ENCODE data around the gene ATP10D.
A peak's percentile ranks its signal among the peaks of the same experiment; 100 is the strongest.
"Not testable (repeated sequence)": the region's sequence is repeated elsewhere in the genome, so short reads cannot be mapped to it uniquely, and the experiment has no call there.

The ATP10D gene

GRCh38 chr4:47538111-47538824 lies 53.2 kb downstream of the ATP10D start:
- no peak for DNase-seq

DNA sequence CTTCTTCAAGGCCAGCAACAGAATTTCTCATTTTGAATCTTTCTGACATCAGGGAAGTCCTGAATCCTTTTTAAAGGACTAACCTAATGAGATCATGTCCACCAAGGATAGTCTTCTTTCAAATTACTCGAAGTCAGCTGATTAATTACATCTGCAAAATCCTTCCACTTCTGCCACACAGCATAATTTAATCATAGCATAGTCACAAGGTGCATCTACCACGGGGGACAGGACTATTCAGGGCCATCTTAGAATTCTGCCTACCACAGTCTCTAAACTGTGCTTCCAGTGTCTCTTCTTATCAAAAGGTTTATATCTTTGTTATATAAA lies 53.7 kb downstream of the ATP10D start:
- no peak for DNase-seq

- not testable (repeated sequence) for DNase-seq
Measured at GRCh38 chr4:47542640-47543039, 57.6 kb downstream of the ATP10D start.

GRCh38 chr4:47543331-47543730 lies 58.3 kb downstream of the ATP10D start:
- DNase-seq = no peak

- DNase-seq = not testable (repeated sequence)
Measured at GRCh38 chr4:47550357-47550756, 65.3 kb downstream of the ATP10D start.

DNA sequence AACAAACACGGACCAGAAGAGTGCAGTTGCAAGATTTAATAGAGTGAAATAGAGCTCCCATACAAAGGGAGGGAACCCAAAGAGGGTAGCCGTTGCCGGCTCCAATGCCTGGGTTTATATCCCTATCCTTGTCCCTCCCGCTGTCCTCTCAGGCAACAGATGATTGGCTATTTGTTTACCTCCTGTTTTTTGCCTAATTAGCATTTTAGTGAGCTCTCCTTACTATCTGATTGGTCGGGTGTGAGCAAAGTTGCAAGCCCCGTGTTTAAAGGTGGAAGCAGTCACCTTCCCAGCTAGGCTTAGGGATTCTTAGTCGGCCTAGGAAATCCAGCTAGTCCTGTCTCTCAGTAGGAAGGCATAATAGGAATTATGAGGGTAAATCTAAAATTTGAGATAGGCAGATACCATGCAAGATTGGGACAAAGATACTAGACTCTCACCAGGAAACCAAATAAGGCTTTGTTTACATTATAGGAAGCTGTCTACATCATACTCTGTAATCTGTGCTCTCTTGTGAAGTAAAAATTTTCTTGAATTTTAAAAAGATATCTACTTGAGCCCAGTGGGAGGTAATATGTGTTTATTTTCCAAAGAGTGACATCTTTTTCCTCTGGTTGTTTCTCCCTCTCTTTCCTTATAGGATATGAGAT lies 65.9 kb downstream of the ATP10D start:
- DNase-seq = no peak

DNA sequence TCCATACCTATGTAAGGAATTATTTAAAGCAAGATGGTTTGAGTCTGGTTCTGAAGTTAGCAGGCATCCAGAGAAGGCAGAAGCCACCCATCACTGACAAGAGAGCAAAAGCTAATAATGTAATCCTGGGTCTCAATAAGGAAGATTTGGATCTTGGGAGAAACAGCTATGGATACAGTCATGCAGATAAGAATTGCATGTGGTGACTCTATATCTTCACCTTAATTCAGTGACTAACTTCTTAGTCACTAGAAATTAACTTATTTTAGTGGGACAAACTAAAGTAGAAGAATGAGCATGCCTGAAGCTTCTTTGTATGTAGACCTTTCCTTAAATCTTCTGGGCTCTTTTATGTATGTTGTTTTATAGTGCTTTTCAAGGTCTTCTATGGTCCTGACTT lies 66.6 kb downstream of the ATP10D start:
- DNase-seq = no peak

DNA sequence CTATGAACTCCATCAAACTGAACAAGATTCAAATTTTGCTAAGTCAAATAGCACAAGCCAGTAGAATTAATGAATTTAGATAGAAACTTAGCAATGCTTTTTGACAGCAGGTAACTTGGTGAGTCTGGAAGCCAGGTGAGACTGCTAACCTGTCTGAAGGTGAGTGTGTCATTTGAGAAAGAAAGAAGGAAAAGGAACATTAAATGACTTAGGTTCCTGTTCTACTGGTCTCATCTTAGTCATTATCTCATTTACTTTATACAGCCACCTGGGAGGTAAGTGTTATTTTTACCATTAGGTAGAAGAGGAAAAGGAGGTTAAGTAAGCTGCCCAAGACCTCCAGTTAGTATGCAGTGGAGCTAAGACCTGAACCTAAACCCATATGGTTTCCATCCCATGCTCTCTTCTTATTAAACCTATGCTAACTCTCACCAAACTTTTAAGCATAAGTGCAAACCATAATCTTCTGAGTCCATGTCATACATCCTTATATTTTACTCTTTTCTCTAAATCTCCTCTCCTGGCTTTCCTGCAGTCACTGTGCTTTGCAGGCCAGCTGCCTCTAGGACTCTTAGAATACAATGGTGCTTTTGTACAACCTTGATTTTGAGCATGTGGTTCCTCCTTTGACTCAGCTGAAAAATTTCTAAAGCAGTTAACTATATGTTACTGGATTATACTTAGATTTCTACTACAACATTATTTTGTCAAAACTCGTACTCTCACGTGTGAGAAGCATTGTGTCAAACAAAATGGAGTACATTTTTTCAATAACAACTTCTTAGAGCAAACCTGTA lies 68.5 kb downstream of the ATP10D start:
- DNase-seq = no peak

DNA sequence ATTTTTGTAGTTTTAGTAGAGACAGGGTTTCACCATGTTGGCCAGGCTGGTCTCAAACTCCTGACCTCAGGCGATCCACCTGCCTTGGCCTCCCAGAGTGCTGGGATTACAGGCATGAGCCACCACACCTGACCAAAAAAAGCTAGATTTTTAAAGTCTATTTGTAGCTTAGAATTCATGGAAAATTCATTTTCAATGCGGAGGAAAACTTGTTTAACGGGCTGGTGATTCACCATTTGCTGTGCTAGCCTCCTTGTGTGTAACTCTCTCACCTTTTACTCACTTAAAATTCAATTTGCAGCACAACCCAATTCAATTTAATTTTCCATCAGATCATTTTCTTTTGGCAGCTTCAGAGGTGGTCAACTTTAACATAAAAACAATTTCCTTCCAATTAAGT lies 70.8 kb downstream of the ATP10D start:
- not testable (repeated sequence) for DNase-seq

DNA sequence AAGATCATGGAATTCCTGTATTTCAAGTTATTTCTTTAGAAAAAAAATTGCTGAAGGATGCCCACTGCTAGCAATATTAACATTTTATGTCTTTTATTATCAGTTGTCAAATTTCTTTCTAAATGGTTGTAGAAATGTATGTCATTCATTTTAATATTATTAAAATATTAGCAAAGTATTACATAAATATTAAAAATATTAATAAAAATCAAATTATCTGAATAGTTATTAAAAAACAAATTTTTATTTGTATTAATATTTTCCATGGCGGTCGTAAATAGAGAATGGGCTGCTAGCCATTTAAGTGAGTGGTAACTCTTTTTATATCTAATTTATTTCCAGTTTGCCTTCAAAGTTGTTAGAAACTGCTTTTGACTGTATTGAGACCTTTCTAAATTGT lies 72.2 kb downstream of the ATP10D start:
- no peak for DNase-seq

- no peak for DNase-seq
Measured at GRCh38 chr4:47560682-47561081, 75.6 kb downstream of the ATP10D start.

GRCh38 chr4:47561331-47561730 lies 76.3 kb downstream of the ATP10D start:
- no peak for DNase-seq

DNA sequence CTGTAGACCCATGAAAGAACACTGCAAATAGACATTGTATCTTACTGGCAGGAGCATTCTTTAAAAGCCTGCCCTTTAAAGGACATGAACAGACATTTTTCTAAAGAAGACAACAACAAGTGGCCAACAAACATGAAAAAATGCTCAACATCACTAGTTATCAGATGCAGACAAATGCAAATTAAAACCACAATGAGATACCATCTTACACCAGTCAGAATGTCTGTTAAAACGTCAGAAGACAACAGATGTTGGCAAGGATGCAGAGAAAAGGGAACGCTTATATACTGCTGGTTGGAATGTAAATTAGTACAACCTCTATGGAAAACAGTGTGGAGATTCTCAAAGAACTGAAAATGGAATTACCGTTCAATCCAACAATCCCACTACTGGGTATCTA lies 77.2 kb downstream of the ATP10D start:
- DNase-seq = peak; percentile 7

- DNase-seq = no peak
Measured at GRCh38 chr4:47566566-47566965, 81.5 kb downstream of the ATP10D start.

GRCh38 chr4:47566969-47567368 lies 81.9 kb downstream of the ATP10D start:
- DNase-seq = no peak

- DNase-seq = no peak
Measured at GRCh38 chr4:47567511-47567910, 82.4 kb downstream of the ATP10D start.

- DNase-seq = no peak
Measured at GRCh38 chr4:47570816-47571215, 85.7 kb downstream of the ATP10D start.

DNA sequence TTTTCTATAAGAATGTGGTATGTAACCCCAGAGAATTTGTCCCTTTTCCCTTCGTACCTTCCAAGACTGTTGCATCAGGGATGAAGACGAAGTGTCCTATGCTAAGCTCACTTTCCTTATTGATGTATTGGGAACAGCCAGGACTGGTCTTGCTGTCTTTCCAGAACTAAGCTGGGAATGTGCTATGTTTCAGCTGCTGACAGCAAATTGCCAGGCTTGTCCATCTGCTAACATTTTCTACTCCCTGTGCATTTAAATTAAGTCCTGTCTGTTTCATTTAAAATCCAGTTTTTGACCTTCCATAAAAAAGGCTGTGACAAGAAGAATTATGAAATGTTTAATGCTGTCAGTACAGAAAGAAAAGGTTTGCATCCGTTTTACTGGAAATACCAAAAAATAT lies 87.9 kb downstream of the ATP10D start:
- DNase-seq = no peak

DNA sequence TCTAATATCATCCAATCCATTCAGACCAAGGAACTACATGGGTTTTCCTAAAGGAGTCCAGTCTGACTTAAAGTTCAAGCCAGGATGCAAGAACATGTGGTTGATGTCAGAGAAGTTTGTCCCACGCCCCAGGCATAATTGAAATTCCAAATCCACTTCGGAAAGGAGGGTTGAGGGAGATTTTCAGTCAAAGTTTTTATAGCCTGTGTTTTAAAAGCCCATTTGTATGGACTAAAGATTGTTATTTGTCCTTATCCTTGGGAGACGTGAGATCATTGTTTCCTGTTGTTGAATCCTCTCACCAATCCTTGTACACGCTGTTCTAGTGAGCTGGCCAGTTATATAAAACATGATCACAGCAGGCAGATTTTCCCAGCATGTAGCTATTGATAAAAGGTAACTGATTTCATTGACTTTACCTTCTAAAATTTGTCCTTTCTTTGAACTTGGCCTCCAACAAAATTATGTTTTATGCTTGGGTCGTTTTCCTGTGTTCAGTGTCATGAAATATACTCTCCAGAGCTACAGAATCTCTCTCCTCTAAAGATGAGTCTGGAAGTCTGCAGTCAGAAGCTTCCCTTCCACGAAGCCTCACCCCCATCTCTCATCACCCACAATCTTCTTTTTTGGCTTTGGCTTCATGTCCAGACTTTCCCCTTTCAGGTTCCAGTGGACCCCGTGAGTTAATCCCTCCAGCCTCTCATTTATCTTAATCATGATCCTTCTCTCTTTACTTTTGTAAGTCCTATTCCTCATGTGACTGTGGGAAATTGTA lies 92.9 kb downstream of the ATP10D start:
- DNase-seq = no peak

DNA sequence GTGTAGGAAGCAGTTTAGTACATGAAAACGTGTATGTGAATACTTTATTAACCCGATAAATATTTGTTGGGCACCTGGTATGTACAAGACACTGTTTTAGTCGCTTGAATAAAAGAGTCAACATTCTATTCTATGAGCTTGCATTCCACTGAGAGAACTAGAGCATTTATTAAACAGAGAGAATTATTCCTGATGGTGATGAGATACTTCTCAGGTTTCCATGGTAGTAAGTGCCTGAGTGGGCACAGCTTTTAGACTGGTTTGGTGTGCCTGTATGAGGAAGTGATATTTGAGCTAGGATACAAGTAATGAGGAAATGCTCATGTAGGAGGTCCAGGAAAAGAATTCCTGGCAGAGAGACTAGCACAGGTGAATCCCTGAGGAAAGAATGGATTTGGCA lies 94.2 kb downstream of the ATP10D start:
- no peak for DNase-seq

GRCh38 chr4:47590325-47590724 lies 105.2 kb downstream of the ATP10D start:
- DNase-seq = no peak

DNA sequence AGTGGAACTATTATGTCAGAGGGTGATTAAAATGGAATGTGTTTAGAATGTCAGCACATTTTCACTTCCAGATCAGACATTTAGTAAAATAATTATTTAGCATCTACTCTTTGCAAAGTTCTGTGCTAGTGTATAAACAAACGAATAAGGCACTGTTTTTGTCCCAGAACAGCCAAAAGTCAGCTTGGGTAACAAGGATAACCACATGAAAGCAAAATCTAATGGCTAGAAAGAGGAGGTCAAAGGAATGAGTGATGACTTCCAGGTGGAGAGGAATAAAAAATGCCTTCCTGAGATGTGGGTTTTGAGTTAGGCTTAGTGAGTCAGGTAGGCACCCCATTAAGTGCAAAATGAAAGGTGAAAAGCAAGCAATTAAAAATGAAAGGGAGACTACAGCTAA lies 112.6 kb downstream of the ATP10D start:
- no peak for DNase-seq

GRCh38 chr4:47598320-47598719 lies 113.2 kb downstream of the ATP10D start:
- DNase-seq = no peak
